Measurements from ENCODE around the gene CLCN5.

GRCh38 chrX:50068285-50068563 lies 145.8 kb downstream of the CLCN5 start:
- no peak for TF ChIP-seq CTCF (IDR thresholded peaks at IDR 0.05)
- no peak for TF ChIP-seq POLR2A (IDR thresholded peaks at IDR 0.05)

All from Peyer's patch (tissue), 4 donors.